HTERT RPE-1 (cell line): ENCODE measurements around the gene CACNA2D1.

Experiments used
- in situ Hi-C: fragments of 300-500 bp; cut with MboI; formaldehyde crosslinking; loops from 4 replicates; pipeline ENCODE4 v1.14.3; 2020; ENCODE audit warnings: low sequenced_read_pairs

CACNA2D1 gene

DNA sequence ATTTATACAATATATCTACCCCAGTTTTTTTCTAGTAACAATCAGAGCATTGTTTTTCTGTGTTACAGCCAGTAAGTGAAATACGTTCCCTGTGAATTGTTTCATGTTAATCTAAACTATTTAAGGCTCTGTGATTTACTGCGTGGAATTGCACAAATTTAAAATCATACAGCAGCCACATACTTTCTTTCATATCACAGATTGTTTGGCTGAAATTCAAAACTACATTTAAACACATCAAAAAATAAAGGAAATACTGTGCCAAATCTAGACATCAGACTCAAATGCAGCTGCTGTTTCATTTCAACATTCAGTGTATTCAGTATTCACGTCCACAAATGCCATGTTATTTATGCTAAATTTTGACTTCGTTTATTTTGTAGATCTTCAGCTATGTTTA, 431.1 kb downstream of the CACNA2D1 start:
- in situ Hi-C loops, result no loop called here

DNA sequence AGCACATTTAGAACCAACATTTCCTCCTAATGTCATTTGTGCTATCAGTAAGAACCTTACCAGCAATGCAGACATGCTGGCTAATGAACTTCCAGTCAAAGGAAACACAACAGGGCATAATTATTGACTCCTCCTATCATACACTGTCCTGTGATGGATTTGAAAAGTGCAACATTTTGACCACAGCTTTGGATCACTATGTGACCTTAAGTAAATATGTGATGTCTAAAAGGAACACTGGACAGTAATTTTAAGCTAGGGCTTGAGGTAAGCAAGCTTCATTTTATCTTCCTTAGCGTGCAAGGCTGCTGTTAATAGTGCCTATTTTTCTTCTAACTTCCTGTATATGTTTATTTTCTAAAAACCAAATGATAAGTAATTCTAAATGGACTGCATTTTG, 433.2 kb downstream of the CACNA2D1 start:
- in situ Hi-C loops, result no loop called here

DNA sequence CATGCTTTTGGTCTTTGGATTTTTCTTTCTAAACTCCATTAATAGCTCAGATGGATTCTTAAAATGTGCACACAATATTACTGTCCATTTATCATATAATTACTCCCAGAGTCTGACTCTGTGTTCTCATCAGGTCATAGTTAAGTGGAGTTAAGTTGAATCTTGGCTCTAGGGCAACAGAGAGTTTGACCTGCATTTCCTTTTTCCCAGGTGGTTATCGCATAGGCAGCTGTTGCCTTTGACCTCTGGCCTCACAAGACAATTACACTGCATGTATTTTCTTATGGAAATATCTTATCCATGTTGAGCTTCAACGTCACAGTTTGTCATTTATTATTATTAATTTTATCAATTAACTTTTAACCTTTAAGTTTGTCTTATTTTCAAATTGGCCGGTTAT, 436.3 kb downstream of the CACNA2D1 start:
- in situ Hi-C loops, result no loop called here

DNA sequence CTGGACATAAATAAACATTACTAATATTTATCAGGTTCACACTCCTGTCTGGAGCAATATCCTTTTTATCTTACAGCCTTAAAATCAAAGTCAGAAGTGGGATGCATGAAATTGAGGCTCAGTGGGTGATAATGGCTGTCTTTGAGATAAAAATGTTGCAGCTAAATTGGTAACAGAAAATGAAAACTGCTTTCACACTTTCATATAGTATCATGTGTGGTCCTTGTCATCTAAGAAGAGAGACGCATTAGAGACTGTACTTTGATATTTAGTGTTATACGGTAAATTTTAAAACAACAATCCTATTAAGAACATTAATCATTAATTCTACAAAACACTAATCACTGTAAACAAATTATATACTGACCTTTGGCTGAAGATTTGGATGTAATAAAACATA, 438.5 kb downstream of the CACNA2D1 start:
- in situ Hi-C loops, result no loop called here

DNA sequence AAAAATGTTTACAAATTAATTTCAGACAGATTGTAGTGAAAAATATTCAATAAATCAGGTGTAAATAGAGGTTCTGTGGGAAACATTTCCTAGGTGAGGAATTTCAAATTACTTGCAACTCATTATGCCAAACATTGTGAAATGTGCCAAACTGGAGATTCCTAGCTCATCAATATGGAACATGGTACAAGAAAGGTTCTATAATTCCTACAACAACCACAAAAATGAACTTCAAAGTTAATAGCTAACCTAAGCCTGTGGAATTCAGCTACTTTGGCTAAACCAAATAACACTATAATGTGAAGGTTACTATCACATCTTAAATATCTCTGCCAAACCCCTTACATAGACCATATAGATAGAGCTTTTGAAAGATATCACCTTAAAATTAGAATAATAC, 450.4 kb downstream of the CACNA2D1 start:
- in situ Hi-C loops, result no loop called here

DNA sequence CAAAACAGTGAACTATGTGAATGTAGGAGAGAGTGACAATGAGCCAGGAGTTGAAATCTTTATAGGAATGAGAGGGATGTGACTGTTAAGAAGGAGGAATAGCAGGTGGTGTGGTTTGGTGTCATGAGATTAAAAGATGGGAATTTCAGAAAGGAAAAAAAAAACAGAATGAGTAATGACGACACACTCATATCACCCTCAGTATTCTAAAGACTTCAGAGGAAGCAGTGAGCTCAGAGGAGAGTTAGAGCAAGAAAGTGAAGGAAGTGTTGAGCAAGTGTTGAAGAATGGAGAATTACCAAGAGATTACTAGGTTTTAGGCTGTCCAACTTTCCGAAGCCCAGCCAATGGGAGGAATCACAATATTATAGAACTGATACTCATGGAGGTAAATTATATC, 453.2 kb downstream of the CACNA2D1 start:
- in situ Hi-C loops, result no loop called here

DNA sequence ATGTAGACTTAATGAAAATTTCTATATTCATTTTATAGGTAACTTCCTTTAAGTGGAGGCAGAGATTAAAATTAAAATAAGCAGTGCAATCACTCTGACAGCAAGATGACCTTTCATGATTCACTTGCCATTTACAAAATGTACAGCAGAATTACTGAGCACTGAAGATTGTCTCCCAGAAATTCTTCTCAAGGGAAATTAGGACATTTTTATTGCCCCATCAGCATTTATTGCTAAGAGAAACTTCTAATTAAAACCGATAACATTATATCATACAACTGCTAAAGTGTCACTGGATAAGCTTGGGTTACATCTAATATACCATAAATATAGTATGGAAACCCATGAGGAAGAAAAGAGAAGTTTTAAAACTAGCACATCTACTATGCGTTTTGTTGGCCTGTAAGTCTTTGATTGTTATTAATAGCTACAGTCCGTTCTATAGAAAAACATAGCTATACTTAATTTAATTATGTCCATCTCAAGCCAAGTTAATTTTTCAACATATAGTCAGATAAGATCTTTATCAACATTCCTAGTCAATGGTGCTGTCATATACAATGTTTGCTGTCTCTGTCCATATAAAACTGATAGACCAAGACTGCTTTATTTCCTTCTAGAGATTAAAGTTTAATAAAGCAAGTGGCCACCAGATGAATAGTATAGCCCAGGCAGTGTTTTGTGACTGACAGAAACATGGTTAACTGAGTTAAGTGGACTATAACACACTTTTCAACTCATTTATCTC, 456.7 kb downstream of the CACNA2D1 start:
- in situ Hi-C loops, result no loop called here

DNA sequence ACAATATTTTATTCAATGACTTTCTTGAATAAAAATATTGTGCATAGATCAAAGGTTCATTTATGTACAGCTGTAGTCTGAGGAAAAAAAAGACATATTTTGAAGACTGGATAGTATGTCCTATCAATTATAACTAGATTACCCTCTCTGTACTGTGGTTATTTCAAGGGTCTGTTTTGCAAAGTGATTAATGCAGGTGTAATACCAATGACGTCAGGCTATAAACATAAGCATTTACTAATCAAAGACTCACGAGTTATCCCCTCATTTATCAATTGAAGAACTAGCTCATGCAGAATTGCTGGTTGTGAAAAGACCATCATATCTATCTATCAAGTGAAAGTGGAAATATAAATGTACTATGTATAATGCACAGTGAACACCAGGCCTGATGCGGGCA, 460.2 kb downstream of the CACNA2D1 start:
- in situ Hi-C loops, result no loop called here

DNA sequence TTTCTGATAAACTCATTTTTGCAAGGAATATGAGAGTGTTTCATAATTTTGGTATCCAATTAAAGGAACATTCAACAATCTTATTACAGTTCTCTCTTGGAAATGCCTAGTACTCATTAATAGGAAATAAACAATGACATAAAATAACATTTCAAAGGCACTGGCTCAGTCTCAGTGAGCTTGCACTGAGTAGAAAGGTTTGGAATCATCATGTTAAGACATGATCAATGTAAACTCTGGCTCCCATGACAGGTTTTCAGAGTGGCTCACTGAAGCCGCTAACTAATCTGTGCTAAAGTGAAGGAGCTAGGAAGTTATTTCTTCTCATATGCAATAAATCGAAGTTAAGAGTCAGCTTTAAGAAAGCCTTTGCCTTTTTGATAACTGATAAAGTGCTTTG, 470.5 kb downstream of the CACNA2D1 start:
- in situ Hi-C loops, result no loop called here

DNA sequence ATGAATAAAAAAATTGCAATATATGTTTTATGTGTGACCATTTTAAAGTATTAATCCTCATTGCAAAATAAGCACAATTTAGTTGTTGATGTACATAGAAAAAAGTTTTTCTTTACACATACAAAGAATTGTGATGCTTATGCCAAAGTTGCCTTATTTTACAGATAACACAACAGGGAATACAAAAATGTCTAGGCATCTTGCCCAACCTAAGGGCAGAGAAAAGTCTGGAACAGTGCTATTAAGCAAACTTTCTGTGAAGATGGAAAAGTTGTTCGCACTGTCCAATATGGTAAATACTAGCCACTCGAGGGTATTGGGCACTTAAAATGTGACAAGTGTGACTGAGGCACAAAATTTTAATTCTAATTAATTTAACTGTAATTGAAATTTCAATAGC, 483.6 kb downstream of the CACNA2D1 start:
- in situ Hi-C loops, result no loop called here

DNA sequence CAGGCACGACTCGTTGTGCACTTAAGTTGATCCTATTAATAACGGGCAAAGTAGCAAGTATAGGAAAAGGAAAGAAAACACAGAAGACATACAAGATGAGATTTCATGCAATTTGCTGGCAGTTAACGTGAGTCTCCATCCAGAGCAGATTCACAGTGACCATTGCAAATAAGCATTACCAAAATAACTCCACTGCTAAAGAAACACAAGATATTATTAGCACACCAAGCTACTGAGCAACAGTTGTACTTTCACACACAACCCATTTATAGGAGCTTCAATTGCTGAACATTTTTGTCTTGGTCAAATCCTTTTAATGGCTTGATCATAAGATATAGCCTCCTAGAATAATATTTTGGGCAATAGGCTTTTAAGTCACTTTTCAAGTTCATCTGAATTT, 486.1 kb downstream of the CACNA2D1 start:
- in situ Hi-C loops, result no loop called here

DNA sequence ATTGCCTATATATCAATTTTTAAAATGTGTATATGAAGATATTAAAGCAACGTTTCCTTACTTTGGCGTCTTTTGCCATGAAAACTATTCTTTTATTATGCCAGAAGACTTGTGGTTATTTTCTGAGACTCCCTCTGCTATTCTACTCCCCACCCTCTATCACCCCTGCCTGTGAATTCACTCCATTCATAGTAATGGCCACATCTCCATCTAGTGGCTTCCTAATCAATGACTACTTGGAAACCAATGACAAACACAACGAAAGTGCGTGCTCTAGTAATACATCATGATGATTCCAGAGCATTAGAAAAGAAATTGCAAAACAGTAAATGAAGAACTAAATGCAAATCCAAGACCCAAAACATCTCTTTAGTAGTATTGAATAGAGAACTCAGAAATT, 487.1 kb downstream of the CACNA2D1 start:
- in situ Hi-C loops, result no loop called here

DNA sequence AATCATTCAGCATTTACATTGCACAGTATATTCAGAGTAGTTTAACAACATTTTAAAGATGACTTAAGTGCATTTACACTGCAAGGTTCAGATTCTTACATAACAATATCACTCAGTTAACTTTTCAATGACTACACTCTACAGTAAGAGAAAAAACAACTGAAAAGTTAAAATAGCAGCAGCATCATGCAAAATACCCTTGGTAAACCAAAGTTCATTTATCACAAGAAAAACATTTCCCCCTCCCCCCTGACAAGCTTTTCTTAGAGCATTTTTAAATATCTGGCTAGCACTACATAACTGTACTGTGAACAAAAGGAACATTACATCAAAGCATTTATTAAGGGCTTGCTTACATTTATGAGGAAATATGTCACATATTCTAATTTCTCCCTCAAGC, 494.3 kb downstream of the CACNA2D1 start:
- in situ Hi-C loops, result no loop called here

DNA sequence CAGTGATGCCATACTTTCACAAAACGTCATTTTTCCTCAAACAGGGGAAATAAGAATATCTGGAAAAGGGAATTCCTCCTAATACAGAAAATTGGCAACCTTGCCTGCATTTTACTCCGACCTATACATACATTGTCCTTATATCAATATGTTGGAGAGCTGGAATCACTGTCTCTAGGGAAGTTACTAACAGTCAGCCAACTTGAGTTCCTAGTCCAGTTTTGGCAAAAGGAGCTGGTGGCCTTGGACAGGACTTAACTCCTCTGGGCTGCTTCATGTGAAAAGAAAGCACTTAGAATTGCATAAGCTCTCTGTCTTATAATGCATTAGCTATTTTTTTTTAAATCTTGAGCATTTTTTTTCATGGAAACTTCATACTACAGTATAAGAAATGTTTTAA, 499.5 kb downstream of the CACNA2D1 start:
- in situ Hi-C loops, result no loop called here

DNA sequence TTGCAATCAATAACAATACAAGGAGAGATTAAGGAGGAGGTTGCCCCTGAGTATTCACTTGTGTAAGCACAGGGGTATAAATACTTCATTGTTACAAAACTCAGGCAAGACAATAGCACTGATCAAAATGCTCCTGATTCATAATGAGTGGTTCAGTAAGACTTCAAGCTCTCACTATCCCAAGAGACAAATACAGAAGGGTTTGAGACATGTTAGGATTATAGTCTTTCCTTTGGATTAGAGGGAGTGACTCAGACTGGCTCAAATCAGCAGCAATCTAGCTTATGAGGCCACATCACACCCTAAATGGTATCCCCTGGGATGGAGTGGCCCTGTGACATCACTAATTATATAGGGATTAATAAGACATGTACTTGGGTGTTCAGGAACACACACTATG, 506.5 kb downstream of the CACNA2D1 start:
- in situ Hi-C loops, result no loop called here

DNA sequence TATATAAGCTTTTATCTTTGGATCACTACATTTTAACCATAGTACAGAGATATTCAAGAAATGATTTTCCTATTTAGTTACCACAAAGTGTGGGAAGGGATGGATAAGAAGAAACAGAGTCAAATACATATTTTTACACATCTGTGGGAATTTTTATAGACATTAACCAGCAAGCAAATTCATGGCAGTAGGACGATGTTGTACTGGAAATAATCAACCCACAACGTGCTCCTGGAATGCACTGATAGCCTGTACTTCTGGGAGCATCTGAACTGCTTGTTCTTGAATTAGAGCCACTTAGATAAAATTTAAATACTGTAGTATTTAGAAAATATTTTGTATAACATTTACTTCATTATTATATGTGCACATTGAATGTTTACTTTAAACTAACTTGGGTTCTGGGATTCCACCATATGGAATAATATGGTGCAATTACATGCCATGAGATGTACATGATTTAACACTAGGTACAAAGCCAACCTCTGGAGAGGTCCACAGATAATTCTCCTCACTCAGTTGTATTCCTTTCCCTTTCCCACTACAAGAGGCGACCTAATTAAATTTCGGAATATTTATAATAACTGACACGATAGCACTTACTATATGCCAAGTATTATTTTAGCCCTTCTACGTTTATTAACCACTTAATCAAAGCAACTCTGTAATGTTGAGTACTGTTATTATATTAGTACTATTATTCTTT, 508.8 kb downstream of the CACNA2D1 start:
- in situ Hi-C loops, result no loop called here

DNA sequence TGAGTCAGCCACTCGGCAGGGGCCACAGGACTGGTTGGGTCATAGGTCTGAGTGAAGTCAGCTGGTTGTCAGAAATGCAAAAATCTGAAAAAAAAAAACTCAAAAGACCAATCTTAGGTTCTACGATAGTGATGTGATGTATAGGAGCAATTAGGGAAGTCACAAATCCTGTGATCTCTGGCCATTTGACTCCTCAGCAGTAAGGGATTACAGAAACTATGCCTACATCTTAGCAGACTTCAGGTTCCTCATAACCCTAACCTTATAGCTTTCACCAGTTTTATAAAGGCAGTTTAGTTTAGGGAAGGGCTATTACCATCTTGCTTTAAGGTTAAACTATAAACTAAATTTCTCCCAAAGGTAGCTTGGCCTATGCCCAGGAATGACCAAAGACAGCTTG, 510.6 kb downstream of the CACNA2D1 start:
- in situ Hi-C loops, result no loop called here

DNA sequence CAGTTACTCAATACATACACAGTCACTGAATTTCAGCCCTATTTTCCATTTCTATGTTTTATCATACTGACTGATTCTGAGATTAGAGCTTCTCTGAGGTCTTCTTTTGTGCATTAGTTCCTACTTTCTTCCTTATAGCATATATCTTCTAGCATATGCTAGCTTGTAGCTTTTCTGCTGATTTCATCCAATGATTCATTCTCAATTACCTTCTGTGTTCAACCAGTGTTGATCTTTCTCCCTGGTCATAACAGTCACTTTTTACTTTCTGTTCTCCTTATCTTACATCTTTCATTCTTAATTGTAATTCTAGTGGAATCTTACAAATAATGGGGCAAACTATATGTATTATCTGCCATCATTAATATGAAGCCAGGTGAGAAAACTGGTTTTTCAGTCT, 514.2 kb downstream of the CACNA2D1 start:
- in situ Hi-C loops, result no loop called here

DNA sequence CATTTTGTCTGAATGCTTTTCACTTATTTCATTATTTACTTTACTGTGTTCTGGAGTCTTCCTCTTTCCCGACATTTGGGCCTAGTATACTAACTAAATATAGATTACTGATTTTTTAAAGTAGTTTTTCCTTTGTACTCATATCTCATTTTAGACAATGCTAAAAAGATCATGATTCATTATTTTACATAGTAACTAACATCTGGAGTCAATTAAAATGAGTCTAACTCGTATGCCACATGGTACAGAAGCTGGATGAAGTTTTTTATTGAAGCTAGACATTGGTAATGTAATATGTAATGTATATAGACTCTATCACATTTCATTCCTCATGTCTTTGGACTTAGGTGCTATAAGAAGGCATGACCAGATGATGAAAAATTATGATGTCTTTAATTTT, 517.4 kb downstream of the CACNA2D1 start:
- in situ Hi-C loops, result no loop called here

DNA sequence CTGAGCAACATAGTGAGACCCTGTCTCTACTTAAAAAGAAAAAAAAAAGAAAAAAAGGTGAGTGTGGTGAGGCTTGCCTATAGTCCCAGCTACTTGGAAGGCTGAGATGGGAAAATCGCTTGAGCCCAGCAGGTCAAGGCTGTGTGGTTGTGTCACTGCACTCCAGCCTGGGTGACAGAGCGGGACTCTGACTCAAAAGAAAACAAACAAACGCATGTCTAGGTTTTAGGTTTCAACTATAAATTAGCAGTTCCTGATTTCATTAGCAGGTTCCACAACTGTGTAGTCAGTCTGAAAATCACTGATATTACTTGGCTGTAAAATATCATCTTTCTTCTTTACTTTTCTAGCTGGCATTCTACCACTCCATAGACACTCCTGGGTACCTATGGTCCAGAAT, 518.0 kb downstream of the CACNA2D1 start:
- in situ Hi-C loops, result no loop called here

DNA sequence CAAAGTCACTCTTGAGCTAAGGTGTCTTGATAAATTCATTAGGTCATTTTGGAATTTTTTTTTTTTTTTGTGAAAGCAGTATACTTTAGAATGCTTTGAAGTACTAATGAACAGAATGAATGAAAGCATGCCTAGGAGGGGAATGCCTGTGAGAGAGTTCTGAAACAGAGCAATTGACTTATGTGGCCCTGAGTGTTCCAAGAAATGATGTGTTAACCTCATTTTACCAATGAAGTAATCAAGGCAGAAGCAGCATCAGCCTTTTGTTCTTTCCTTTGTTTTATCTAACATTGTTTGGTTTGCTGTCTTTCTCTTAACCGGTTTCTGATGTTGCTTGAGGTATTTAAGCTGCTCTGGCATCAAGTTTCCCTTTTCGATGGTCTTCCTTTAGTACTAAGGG, 519.1 kb downstream of the CACNA2D1 start:
- in situ Hi-C loops, result no loop called here

DNA sequence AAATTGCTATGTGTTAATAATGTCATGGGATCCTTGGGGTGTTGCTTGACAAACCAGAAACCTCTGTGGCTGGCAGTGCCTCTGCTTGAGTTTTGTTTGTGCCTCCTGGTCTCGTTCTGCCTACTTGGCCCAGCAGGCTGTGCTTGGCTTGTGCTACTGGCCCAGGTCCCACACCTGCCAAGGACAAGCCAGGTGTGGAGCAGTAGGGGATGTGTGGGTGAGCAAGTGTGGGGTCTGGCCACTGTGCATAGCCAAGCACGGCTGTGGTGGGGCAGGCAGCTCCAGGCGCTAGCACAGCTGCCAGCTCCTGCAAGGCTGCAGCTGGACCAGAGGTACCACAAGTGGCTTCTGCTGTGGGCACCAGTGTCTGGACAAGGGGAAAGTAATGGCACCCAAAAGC, 524.1 kb downstream of the CACNA2D1 start:
- in situ Hi-C loops, result no loop called here

DNA sequence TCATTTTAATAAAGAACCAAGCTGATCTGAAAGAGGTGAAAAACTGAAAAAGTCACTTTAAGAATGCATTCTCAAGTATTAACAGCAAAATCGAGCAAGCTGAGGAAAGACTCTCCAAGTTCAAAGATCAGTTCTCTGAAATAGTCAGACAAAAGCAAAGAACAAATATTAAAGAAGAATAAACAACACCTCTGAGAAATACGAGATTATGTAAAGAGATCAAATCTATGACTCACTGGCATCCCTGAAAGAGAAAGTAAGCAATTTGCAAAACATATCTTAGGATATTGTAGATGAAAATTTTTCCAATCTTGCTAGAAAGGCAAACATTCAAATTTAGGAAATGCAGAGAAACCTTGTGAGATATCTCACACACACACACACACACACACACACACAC, 535.4 kb downstream of the CACNA2D1 start:
- in situ Hi-C loops, result no loop called here
